Measurements from ENCODE around the gene PLEK.
"Not testable (repeated sequence)": the region's sequence is repeated elsewhere in the genome, so short reads cannot be mapped to it uniquely, and the experiment has no call there.

Gene PLEK

DNA sequence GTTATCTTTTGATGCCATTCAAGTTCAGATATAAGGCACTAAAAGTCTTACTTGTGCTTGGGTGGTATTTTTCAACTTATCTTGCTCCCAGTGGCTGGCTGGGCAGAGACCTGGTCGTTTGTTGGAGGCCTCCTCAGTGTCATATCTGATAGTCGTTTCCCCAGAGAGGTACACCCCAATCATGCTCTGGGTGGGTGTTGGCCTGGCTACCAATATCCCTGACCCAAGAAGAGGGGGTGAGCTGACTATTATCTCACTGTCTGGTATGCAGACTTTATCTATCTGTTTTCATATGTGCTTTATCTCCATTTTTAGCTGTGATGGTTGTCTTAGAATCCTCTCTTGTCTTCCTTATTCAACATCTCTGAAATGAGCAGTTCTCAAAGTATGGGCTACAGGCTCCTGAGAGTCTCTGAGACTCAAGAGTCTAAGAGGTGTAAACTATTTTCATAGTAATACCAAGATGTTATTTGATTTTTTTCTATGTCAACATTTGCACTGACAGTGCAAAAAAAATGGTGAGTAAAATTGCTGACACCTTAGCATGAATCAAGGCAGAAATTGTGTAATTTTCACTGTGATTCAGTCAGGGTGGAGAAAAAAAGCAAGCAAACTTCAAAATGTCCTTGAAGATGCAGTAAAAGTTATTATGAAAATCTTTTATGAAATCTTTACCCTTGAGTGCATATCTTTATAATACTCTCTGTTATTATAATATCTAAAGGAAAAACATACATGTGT is 12.3 kb upstream of the PLEK start:
- DNase-seq (ENCODE audit: low spot score) = no peak

DNA sequence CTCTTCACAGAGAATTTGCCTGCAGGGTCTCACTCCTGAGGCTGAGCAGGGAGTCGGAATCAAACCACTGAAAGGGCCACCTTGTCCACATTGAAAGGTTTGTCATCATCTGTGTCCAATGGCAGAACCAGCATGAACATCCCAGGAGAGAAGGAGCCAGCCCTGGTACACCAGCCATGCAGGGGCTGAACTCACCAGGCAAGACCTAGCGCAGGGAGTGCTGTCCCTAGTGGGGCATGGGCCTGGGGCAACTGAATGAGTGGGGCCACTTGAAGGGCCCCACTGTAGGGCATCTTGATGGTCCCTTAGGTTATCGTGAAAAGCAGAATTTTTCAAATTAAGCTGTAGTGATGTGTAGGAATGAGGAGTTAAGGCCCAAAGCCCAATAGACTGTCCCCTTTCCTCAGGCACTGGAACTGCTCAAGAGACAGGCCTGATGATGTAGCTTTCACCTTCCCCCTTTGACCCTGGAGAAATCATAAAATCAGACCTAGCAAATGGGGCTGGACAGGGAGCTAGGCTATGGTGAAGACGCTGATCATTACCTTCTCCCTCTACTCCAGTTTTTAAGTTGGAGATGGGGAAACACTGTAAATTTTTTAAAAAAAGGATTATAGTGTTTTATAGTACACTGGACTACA is 8.4 kb upstream of the PLEK start:
- no peak for DNase-seq (ENCODE audit: low spot score)

DNA sequence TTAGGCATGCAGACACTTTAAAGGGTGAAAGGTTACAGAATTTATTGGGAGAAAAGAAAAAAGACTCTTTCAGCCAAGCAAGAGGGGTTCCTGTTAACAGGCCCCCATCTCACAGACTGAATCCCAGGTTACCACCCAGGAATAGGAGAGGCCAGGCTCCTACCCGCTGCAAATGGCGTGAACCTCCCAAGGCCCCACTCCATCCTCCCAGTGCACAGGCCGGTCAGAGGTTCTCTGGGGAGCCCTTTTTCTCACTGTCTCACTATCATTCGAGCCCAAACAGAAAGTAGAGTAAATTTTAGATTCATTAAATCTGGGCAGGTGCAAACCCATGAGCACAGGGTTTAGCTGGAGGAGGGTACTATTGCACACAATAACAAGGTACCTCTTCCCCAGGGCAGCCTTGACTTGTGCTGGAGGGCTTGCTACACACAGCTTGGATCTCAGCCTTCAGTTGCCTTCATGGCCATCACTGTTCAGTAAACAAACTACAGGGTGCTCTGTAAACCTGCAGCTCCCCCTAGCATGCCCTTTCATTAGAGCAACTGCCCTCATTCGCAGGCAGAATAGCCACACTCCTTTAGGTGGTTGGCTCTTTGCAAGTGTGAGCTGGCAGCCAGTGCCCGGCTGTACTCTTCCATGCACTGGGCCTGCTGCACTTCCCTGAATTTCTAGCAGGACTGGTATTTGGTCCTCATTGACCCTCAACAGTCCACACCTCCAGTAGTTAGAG is 7.3 kb upstream of the PLEK start:
- peak; percentile 76 for DNase-seq (ENCODE audit: low spot score)

DNA sequence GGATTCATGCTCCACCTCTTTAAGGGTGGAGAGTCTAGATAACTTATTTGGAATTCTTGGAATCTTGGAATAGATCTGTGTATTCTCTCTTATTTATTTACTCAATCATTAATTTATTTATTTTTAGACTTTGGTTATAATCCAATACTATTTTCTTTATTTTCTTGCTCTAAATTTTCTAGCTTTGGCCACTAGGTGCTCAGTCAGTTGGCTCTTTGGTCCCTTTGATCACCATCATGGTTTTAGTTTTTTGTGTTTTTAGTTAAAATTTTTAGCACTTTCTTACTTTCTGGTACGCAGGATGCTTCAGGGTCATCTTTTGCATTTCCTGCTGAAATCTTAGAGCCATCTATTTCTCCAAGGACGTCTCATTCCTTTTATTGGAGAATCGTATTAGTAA is 5.2 kb upstream of the PLEK start:
- no peak for DNase-seq (ENCODE audit: low spot score)

DNA sequence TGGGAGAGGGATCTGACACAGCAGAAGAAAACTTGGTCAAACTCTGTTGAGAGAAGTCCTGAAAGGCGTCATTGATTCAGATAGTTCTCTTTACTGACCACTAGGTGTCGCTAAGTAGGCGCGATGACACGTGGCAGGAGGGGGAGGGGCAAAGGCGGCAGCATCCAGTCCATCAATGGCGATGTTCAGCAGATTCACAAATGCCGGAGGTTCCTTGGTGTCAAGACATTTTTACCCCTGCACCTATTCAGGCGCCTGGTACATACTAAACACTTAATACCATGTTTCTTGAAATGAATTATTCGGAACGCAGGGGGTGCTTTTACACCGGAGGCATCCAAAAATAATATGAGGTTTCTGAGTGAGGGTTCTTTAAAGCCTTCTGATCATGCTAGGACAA is 3.0 kb upstream of the PLEK start:
- DNase-seq (ENCODE audit: low spot score) = peak; percentile 75

DNA sequence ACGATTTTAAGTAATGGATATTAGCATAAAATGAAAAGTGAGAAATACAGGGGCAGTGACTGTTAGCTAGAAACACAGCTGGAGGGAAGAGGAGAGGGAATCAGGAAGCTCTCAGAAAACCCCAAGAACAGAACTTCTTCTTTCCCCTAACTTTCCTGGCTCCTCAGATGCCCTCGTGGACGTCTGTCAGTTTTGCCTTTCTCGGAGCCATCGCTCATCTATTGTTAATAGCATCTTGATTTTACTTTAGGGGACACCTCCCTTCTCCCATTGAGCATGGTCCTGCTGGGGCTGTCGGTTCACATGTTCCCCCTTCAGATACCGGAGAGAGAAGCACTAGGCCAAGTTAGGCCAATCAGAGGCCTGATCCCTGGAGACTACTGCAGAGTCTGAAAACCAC is 2.3 kb upstream of the PLEK start:
- no peak for DNase-seq (ENCODE audit: low spot score)

DNA sequence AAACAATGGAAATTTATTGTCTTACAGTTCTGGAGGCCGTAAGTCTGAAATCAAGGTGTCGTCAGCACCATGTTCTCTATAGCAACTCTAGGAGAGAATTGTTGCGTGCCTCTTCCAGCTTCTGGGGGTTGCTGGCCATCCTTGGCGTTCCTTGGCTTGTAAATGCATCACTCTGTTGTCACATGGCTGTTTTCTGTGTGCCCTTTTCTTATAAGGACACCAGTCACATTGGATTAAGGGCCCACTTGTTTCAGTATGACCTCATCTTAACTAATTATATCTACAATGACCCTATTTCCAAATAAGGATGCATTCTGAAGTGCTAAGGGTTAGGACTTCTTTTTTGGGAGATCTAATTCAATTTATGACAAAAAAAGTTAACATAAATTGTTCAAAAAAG is 1.4 kb upstream of the PLEK start:
- DNase-seq (ENCODE audit: low spot score) = no peak

DNA sequence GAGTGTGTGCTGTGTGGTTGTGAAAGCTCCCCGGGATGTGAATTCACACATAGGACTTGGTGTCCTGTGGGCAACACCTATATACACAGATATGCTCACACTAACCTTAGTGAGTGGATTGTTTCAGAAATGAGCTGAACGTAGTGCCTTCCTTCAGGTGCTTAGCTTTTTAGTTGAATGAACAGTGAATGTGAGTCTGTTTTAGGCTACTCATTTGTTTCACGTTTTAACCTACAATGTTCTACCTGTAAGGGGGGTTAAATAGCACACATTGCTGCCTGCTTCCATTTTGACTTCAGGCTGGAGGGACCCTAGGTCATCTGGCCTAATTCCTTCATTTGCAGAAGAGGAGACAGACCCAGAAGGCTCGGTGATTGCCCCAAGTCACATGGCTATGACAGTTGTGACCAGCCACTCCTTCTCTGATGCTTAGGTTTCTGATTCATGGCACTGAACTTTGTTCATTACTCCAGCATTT is 1.0 kb downstream of the PLEK start:
- no peak for DNase-seq (ENCODE audit: low spot score)

DNA sequence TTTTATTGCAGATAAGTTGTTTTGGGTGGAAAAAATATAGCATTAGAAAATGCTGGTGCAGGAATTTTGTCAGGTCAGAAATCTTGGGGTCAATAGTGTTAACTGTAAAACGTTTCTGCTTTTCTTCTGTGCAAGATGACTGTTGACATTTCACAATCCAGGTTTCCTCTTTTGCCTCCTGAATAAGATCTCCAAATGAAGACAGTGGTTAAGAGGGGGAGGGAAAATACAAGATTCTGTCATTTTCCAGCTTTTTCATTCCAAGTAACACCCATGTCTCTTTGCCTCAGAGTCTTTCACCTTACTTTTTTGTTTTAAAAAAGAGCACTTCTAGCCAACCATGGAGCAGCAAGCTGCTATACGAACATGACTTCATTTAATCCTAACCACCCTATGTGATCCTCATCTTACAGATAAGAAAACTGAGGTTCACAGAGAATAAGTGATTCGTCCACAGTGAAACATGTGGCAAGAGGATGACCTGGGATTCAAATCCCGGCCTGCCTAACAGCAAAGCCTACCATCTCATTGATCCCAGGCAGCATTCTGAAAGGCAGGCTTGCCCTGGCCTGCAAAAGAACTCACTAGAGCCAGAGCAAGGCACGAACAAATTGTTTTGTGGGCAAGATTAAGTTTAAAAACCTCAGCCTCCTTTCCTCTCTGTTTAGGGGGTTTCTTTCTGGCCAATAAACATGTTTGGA is 3.0 kb downstream of the PLEK start:
- DNase-seq (ENCODE audit: low spot score) = no peak

DNA sequence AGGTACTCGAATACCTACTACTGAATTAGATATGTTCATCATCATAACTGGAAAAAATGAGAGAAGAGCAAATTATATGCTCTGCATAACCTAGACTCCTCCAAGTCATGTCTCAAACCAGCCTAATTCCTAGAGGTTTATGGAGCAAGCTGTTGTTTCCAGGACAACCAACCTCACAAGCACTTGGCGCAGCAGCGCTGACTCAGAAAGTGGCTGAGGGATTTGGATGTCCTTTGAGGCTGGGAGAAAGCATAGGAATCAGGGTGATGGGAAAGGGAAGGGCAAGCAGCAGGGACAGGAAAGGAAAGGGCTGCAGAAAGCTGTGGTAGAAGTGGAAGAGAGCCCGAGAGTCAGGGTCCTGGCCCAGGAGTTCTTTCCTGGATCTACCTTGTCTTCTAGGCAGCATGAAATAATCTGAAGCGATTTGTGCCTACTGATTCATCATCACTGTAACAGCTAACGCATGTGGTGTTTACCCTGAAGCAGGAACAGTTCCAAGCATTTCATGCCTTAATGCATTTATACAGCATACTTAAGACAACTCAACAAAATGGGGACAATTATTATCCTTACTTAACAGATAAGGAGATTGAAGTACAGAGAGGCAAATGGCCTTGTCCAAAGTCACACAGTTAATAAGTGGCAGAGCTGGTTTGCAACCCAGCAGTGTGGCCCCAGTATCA is 3.7 kb downstream of the PLEK start:
- DNase-seq (ENCODE audit: low spot score) = peak; percentile 21

DNA sequence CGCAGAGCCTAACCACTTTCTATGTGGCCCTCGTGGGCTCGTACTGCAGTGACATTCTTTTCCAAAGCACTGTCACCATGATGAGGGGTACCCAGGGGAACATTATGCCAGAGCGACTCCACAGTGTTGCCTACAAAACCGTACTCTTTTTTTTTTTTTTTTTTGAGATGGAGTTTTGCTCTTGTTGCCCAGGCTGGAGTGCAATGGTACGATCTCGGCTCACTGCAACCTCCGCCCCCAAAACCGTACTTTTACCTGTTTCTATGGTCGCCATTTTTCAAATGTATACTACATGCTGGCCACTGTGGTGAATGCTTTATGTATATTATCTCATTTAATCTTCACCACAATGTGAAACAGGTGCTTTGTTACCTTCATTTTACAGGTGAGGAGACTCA is 4.3 kb downstream of the PLEK start:
- no peak for DNase-seq (ENCODE audit: low spot score)

DNA sequence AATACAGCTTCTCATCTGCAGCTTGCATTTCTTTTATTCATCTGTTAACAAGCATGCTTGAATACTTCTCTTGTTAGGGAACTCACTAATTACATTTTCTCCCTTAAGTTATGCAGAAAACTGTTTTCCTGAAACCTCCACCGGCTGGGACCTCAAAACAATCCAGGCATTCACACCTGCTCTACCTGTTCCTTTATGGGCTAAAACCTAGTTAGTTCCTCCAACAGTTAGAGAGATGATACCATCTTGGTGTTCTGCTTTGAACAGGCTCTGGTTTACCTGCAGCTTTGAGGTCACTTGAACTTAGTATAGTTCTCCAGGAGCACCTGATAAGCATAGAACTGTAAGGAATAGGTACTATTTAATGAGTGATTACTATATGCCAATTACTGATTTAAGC is 6.1 kb downstream of the PLEK start:
- DNase-seq (ENCODE audit: low spot score) = no peak

DNA sequence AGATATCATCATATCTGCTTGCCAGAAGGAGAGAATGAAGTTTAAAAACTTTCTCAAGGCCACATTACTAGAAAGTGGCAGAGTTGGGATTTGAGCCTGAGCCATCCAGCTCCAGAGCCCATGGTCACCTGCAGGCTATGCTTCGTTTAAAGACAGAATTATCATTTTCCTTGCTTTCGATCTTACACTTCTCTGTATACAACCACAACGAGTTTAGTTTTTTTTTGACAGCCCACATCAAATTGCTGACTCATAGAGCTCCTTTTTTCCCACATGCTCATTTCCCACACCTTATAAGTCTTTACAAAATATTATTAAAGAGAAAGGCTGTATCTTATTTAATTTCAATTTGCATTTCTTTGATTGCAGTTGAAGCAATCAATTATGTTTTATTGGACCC is 6.5 kb downstream of the PLEK start:
- no peak for DNase-seq (ENCODE audit: low spot score)

DNA sequence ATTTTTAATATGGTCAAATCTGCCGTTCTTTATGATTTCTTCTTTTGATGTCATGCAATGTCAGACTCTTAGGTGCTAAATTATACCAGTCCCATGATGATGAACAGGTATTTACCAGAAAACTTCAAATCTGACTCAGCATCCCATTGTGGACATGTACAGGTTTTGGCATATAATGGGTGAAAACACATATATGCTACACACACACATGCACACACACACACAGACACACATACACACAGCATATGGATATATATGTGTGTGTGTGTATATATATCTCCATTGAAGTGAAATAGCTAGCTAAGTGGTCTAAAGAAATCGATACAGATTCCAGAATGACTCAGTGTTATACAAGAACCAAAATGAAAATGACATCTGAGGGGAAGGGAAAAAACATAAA is 7.4 kb downstream of the PLEK start:
- no peak for DNase-seq (ENCODE audit: low spot score)

DNA sequence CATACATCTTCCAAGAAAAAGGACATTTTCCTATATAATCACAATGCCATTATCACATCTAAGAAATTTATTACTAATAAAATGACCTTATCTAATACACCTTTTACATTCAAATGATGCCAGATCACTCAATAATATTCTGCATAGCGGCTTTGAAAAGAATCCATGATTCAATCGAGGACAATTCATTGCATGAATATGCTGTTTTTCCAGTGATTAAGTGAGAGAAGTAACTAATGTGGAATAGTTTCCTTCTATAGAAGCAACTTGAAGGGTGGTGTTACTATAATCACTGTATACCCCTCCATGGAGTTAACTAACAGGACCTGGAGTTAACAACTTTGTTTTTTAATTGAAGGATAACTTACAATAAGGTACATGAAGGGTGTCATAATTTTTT is 9.1 kb downstream of the PLEK start:
- no peak for DNase-seq (ENCODE audit: low spot score)

DNA sequence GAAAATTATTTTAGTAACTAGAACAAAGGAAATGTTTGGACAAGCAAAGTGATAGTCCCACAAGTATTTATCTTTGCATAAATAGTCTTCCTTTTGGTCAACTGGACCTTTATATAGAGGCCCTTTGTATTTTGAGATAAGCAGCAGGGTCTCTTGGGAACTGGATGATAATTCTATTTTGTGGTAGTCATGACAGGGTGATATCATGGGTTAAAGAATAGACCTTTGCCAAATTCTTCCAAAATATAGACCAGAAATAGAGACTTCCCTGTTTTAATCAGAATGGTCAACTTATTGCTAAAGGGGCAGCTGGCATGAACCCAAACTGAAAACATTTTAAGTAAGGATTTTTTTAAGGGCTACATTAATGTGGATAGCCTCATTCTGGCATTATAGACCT is 10.5 kb downstream of the PLEK start:
- DNase-seq (ENCODE audit: low spot score) = no peak

DNA sequence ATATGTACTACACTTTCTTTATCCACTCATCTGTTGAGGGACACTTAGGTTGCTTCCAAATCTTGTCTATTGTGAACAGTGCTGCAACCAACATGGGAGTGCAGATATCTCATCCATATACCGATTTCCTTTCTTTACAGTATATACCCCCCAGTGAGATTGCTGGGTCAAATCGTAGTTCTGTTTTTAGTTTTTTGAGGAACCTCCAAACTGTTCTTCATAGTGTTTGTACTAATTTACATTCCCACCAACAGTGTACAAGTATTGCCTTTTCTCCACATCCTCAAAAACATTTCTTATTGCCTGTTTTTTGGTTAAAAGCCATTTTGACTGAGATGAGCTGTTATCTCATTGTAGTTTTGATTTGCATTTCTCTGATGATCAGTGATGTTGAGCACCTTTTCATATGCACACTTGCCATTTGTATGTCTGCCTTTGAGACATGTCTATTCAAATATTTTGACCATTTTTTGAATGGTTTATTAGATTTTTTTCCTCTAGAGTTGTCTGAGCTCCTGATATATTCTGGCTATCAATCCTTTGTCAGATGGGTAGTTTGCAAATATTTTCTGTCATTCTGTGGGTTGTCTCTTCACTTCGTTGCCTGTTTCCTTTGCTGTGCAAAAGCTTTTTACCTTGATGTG is 12.2 kb downstream of the PLEK start:
- DNase-seq (ENCODE audit: low spot score) = no peak

DNA sequence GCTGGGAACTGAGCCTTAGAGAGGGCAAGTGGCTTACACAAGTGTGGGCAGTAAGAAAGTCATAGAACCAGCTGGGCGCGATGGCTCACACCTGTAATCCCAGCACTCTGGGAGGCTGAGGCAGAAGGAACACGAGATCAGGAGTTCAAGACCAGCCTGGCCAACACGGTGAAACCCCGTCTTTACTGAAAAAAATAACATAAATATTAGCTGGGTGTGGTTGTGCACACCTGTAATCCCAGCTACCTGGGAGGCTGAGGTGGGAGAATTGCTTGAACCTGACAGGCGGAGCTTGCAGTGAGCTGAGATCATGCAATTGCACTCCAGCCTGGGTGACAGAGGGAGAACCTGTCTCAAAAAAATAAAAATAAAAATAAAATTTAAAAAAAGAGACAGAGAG is 13.7 kb downstream of the PLEK start:
- DNase-seq (ENCODE audit: low spot score) = not testable (repeated sequence)

DNA sequence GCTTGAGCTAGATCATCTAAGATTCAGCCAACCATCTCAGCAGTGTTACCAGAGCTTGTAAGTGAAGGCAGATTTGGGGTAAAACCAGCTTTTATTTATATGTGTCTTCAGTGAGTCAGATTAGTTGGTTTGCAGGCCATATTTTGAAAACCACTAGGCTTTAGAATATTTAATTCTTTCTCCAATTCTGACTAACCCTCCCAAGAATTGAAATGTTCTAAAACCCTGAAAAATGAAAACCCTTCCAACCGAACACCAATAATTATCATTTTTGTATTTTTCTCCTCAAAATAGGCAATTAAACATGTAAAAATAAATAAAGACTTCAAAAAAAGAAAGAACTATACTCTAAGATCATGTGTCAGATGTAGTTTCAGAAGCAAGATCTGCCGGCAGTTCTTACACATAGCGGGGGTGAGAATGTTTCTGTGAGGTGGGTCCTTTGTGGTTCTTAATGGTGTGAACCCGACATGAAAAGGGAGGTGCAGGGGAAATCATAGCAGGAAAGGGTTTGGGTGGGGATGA is 14.2 kb downstream of the PLEK start:
- DNase-seq (ENCODE audit: low spot score) = no peak

DNA sequence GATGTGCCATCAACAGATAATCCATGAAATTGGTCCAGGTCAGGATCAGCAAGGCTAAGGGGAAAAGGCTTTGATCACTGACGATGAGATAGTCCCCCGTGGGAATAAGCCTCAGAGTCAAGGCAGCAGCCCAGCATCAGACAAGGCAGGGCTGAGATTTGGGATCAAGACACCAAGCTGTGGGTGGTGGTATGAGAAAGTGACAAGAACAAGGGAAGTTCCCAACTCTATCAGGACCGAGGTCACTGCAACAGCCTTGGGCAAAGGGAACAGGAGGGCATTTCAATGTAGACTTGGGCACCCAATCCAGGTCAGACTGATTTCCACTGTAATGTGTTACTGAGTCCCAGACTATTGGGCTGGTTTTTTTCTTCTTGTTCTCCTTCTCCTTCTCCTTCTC is 18.7 kb downstream of the PLEK start:
- no peak for DNase-seq (ENCODE audit: low spot score)
